ENCODE results near the gene NRCAM. TPM values are rescaled to one million over a fixed set of nuclear protein-coding genes. Genes with fewer than 3 reads are reported as not detected.
"Not testable (repeated sequence)": the region's sequence is repeated elsewhere in the genome, so short reads cannot be mapped to it uniquely, and the experiment has no call there.

The NRCAM gene
- total and polyA plus RNA-seq, 10 of the 15 experiments (the other 5 are each of a cell fraction or from before 2014, with no cell fraction given), result 0.30 to 2.0 (median 1.0) TPM

DNA sequence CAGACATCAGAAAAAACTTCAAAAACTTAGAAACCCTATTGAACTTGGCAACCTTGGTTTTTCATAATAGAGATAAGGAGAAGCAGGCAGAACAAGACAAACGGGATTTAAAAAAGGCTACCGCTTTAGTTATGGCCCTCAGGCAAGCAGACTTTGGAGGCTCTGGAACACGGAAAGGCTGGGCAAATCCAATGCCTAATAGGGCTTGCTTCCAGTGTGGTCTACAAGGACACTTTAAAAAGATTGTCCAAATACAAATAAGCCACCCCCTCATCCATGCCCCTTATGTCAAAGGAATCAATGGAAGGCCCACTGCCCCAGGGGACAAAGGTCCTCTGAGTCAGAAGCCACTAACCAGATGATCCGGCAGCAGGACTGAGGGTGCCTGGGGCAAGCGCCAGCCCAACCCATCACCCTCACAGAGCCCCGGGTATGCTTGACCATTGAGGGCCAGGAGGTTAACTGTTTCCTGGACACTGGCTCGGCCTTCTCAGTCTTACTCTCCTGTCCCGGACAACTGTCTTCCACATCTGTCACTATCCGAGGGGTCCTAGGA is 115.3 kb downstream of the NRCAM start:
- no TSS peak for BruUV-seq (replicated peaks)
- Histone ChIP-seq H3K4me3 (no peak overlapping the region), H3K36me3 (ENCODE audit: control insufficient read depth in 2 of 2, insufficient read depth in 2 of 2, low read length in 1 of 2) (no peaks in the 10 kb centered on the region), H3K79me2 (ENCODE audit: control insufficient read depth, insufficient read depth, low read length) (no peaks in the 10 kb centered on the region), H4K20me1 (ENCODE audit: control insufficient read depth, insufficient read depth) (no peaks in the 10 kb centered on the region), H3K9me3 (replicated peaks; ENCODE audit: control insufficient read depth, insufficient read depth, low read length) (no peaks in the 10 kb centered on the region), H3K4me2 (ENCODE audit: control insufficient read depth, insufficient read depth) (no peak overlapping the region), H2AFZ (ENCODE audit: control insufficient read depth, low read depth, low read length) (no peak overlapping the region), H3K27ac (ENCODE audit: control insufficient read depth, insufficient read depth) (no peak overlapping the region), H3K27me3 (replicated peaks in 1 of 2; ENCODE audit: control insufficient read depth in 2 of 2, insufficient read depth in 2 of 2, low read length in 1 of 2) (no peaks in the 10 kb centered on the region), H3K9ac (ENCODE audit: control insufficient read depth, insufficient read depth, low read length) (no peak overlapping the region), H3K4me1 (ENCODE audit: control insufficient read depth, insufficient read depth, low read length) (no peaks in the 10 kb centered on the region)
- no peak for DNase-seq (ENCODE audit: low read depth, low spot score)
- ChIA-PET SMC1A (ENCODE audit: uncharacterized antibody, unreplicated experiment) (no interaction called here), POLR2A (no interaction called here), CTCF (no interaction called here), RAD21 (ENCODE audit: unreplicated experiment) (no interaction called here)
- intact Hi-C loops (cut with micrococcal nuclease; ENCODE audit: unreplicated experiment), result no loop called here
- in situ Hi-C loops (cut with MboI), result no loop called here
- TF ChIP-seq EP300 (IDR thresholded peaks at IDR 0.05; ENCODE audit: borderline replicate concordance in 1 of 2, control insufficient read depth in 1 of 2, low read depth in 2 of 2, low read length in 2 of 2) (no peak), KAT2A (conservative IDR thresholded peaks at IDR 0.05; ENCODE audit: control insufficient read depth, low read depth, low read length) (no peak), SREBF2 (IDR thresholded peaks at IDR 0.05; ENCODE audit: low read length) (no peak), ETV6 (conservative IDR thresholded peaks at IDR 0.05 in 1 of 2, IDR thresholded peaks at IDR 0.05 in 1 of 2; ENCODE audit: borderline replicate concordance in 1 of 2, low read depth in 1 of 2) (no peak), IKZF2 (IDR thresholded peaks at IDR 0.05) (no peak), SREBF1 (IDR thresholded peaks at IDR 0.05; ENCODE audit: low read length) (no peak), SIN3A (IDR thresholded peaks at IDR 0.05; ENCODE audit: low read depth, low read length) (no peak), POLR2AphosphoS2 (IDR thresholded peaks at IDR 0.05; ENCODE audit: low read depth, low read length) (no peak), CBFB (IDR thresholded peaks at IDR 0.05; ENCODE audit: low read depth) (no peak), NR2C2 (IDR thresholded peaks at IDR 0.05; ENCODE audit: borderline replicate concordance, control insufficient read depth, insufficient read length, low read depth) (no peak)
- TF ChIP-seq, protein P1, sequence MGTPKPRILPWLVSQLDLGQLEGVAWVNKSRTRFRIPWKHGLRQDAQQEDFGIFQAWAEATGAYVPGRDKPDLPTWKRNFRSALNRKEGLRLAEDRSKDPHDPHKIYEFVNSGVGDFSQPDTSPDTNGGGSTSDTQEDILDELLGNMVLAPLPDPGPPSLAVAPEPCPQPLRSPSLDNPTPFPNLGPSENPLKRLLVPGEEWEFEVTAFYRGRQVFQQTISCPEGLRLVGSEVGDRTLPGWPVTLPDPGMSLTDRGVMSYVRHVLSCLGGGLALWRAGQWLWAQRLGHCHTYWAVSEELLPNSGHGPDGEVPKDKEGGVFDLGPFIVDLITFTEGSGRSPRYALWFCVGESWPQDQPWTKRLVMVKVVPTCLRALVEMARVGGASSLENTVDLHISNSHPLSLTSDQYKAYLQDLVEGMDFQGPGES (IDR thresholded peaks at IDR 0.05), result no peak
- TF ChIP-seq, protein P2, sequence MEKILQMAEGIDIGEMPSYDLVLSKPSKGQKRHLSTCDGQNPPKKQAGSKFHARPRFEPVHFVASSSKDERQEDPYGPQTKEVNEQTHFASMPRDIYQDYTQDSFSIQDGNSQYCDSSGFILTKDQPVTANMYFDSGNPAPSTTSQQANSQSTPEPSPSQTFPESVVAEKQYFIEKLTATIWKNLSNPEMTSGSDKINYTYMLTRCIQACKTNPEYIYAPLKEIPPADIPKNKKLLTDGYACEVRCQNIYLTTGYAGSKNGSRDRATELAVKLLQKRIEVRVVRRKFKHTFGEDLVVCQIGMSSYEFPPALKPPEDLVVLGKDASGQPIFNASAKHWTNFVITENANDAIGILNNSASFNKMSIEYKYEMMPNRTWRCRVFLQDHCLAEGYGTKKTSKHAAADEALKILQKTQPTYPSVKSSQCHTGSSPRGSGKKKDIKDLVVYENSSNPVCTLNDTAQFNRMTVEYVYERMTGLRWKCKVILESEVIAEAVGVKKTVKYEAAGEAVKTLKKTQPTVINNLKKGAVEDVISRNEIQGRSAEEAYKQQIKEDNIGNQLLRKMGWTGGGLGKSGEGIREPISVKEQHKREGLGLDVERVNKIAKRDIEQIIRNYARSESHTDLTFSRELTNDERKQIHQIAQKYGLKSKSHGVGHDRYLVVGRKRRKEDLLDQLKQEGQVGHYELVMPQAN (conservative IDR thresholded peaks at IDR 0.05), result no peak
- no peak for ATAC-seq
- FAIRE-seq, result no peak
- 76% methylated on average over 9 of the region's 9 CpGs for WGBS (ENCODE audit: insufficient coverage, insufficient replicate concordance, low lambda C conversion rate, missing lambda C conversion rate)

DNA sequence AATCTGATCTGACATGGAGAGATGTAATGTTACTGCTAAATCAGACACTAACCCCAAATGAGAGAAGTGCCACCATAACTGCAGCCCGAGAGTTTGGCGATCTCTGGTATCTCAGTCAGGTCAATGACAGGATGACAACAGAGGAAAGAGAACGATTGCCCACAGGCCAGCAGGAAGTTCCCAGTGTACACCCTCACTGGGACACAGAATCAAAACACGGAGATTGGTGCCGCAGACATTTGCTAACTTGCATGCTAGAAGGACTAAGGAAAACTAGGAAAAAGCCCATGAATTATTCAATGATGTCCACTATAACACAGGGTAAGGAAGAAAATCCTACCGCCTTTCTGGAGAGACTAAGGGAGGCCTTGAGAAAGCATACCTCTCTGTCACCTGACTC is 115.8 kb downstream of the NRCAM start:
- H3K4me1 ChIP-seq (ENCODE audit: control insufficient read depth, insufficient read depth, low read length); H2AFZ ChIP-seq (ENCODE audit: control insufficient read depth, low read depth, low read length); H3K9ac ChIP-seq (ENCODE audit: control insufficient read depth, insufficient read depth, low read length); H4K20me1 ChIP-seq (ENCODE audit: control insufficient read depth, insufficient read depth); H3K36me3 ChIP-seq (ENCODE audit: control insufficient read depth in 2 of 2, insufficient read depth in 2 of 2, low read length in 1 of 2); intact Hi-C loops (cut with micrococcal nuclease; ENCODE audit: unreplicated experiment); POLR2A ChIA-PET; BruUV-seq (replicated peaks); in situ Hi-C loops (cut with MboI); DNase-seq (ENCODE audit: low read depth, low spot score); H3K79me2 ChIP-seq (ENCODE audit: control insufficient read depth, insufficient read depth, low read length); CTCF ChIA-PET; FAIRE-seq; H3K4me2 ChIP-seq (ENCODE audit: control insufficient read depth, insufficient read depth); H3K27me3 ChIP-seq (replicated peaks in 1 of 2; ENCODE audit: control insufficient read depth in 2 of 2, insufficient read depth in 2 of 2, low read length in 1 of 2); H3K27ac ChIP-seq (ENCODE audit: control insufficient read depth, insufficient read depth); H3K4me3 ChIP-seq; SMC1A ChIA-PET (ENCODE audit: uncharacterized antibody, unreplicated experiment); ATAC-seq; H3K9me3 ChIP-seq (replicated peaks; ENCODE audit: control insufficient read depth, insufficient read depth, low read length); RAD21 ChIA-PET (ENCODE audit: unreplicated experiment): not testable (repeated sequence)
- WGBS (ENCODE audit: insufficient coverage, insufficient replicate concordance, low lambda C conversion rate, missing lambda C conversion rate), result 65% methylated on average over 6 of the region's 6 CpGs
